Right ventricle myocardium superior (tissue), 1 donor: ENCODE results near the gene AHNAK. TPM values are rescaled to one million over a fixed set of nuclear protein-coding genes. Genes with fewer than 3 reads are reported as not detected.
"Not testable (repeated sequence)": the region's sequence is repeated elsewhere in the genome, so short reads cannot be mapped to it uniquely, and the experiment has no call there.

ENCODE experiments used
- ATAC-seq: fragments of 200-7000 bp; cut with Tn5 transposase; one replicate; pipeline ENCODE4 v1.9.1; 2020; ENCODE audit warnings: mild to moderate bottlenecking; ENCODE audit not compliant: poor library complexity
- DNase-seq: peaks from one replicate; pipeline ENCODE4 v3.0.0-alpha.2; 2020
- intact Hi-C: fragments of 100-400 bp; cut with DNase I; formaldehyde crosslinking; loops from one replicate; pipeline ENCODE4 v1.11.2; 2022
- total RNA-seq: library from RNA; stranded (reverse); fragmentation: NEBNext Ultra II Directional; extraction: Animal tissue kit (Norgen Biotek cat#: 25700); gene quantifications from one replicate; pipeline ENCODE4 v1.2.1, GENCODE V29; 2021
- donor health status: DM: no; HTN: yes; CAD: no; lungs with severe emphysema.

The AHNAK gene
- total RNA-seq, 1 donor from 2014 or later: 318 TPM

GRCh38 chr11:62575156-62575555 is 28.6 kb upstream of the AHNAK start:
- DNase-seq: peak; percentile 49
- intact Hi-C loops: no loop called here
- ATAC-seq: no peak

GRCh38 chr11:62574363-62575071 is 27.9 kb upstream of the AHNAK start:
- peak; percentile 65 for DNase-seq
- intact Hi-C loops: no loop called here

GRCh38 chr11:62573592-62574362 is 27.2 kb upstream of the AHNAK start, which contains the start of gene EEF1G:
Gene EEF1G, minus strand, starts transcription at chr11:62573891. Its CDS starts 49 bp downstream, at chr11:62573842.
- ATAC-seq: peak; percentile 97
- intact Hi-C loops: no loop called here
- DNase-seq: peak; percentile 98

More at GRCh38 chr11:62574363-62575071, 27.9 kb upstream of the AHNAK start:
- ATAC-seq: peak; percentile 23

GRCh38 chr11:62573006-62573591 is 26.5 kb upstream of the AHNAK start:
- peak; percentile 46 for DNase-seq
- intact Hi-C loops: no loop called here
- peak; percentile 0 for ATAC-seq

- intact Hi-C loops: no loop called here
- ATAC-seq (no peak), DNase-seq (no peak)
Observed at GRCh38 chr11:62572431-62572830, 25.8 kb upstream of the AHNAK start.

- ATAC-seq, intact Hi-C loops: not testable (repeated sequence)
- peak; percentile 17 for DNase-seq
Observed at GRCh38 chr11:62571493-62571892, 24.9 kb upstream of the AHNAK start.

GRCh38 chr11:62570903-62571302 is 24.3 kb upstream of the AHNAK start:
- DNase-seq, intact Hi-C loops: not testable (repeated sequence)

GRCh38 chr11:62569611-62570010 is 23.0 kb upstream of the AHNAK start:
- intact Hi-C loops: no loop called here
- no peak for ATAC-seq
- DNase-seq: peak; percentile 20

More at GRCh38 chr11:62570903-62571302, 24.3 kb upstream of the AHNAK start:
- ATAC-seq: not testable (repeated sequence)

GRCh38 chr11:62567018-62567633 is 20.5 kb upstream of the AHNAK start:
- DNase-seq: no peak
- intact Hi-C loops: no loop called here

GRCh38 chr11:62566247-62566646 is 19.6 kb upstream of the AHNAK start:
- intact Hi-C loops: no loop called here
- DNase-seq (peak; percentile 20), ATAC-seq (no peak)

More at GRCh38 chr11:62567018-62567633, 20.5 kb upstream of the AHNAK start:
- ATAC-seq: no peak

- no peak for DNase-seq
- intact Hi-C loops: no loop called here
- ATAC-seq: no peak
Observed at GRCh38 chr11:62565100-62565802, 18.6 kb upstream of the AHNAK start.

- DNase-seq, intact Hi-C loops, ATAC-seq: not testable (repeated sequence)
Observed at GRCh38 chr11:62561677-62562230, 15.1 kb upstream of the AHNAK start.

GRCh38 chr11:62560566-62561103 is 14.0 kb upstream of the AHNAK start:
- intact Hi-C loops: no loop called here
- peak; percentile 87 for ATAC-seq
- peak; percentile 84 for DNase-seq

GRCh38 chr11:62559626-62560025 is 13.0 kb upstream of the AHNAK start:
- DNase-seq, ATAC-seq: not testable (repeated sequence)
- intact Hi-C loops: loop anchor here (5.0 kb wide), 1 partner anchor 137 kb away; no protein-coding TSS in a partner anchor

- intact Hi-C loops: loop anchor here (5.0 kb wide), 1 partner anchor 137 kb away; no protein-coding TSS in a partner anchor
- DNase-seq (no peak), ATAC-seq (no peak)
Observed at GRCh38 chr11:62559204-62559603, 12.6 kb upstream of the AHNAK start.

- ATAC-seq (no peak), DNase-seq (no peak)
- intact Hi-C loops: loop anchor here (5.0 kb wide), 1 partner anchor 136 kb away; no protein-coding TSS in a partner anchor
Observed at GRCh38 chr11:62558669-62559068, 12.1 kb upstream of the AHNAK start.

- intact Hi-C loops: loop anchor here (5.0 kb wide), 1 partner anchor 135 kb away; no protein-coding TSS in a partner anchor
- ATAC-seq: no peak
- no peak for DNase-seq
Observed at GRCh38 chr11:62556875-62557631, 10.4 kb upstream of the AHNAK start.
